ENCODE measurements around the gene MILR1.
"Not testable (repeated sequence)": the region's sequence is repeated elsewhere in the genome, so short reads cannot be mapped to it uniquely, and the experiment has no call there.

- TF ChIP-seq, protein P1, sequence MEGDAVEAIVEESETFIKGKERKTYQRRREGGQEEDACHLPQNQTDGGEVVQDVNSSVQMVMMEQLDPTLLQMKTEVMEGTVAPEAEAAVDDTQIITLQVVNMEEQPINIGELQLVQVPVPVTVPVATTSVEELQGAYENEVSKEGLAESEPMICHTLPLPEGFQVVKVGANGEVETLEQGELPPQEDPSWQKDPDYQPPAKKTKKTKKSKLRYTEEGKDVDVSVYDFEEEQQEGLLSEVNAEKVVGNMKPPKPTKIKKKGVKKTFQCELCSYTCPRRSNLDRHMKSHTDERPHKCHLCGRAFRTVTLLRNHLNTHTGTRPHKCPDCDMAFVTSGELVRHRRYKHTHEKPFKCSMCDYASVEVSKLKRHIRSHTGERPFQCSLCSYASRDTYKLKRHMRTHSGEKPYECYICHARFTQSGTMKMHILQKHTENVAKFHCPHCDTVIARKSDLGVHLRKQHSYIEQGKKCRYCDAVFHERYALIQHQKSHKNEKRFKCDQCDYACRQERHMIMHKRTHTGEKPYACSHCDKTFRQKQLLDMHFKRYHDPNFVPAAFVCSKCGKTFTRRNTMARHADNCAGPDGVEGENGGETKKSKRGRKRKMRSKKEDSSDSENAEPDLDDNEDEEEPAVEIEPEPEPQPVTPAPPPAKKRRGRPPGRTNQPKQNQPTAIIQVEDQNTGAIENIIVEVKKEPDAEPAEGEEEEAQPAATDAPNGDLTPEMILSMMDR (IDR thresholded peaks at IDR 0.05; ENCODE audit: borderline replicate concordance, extremely low read depth, low read length, poor library complexity, severe bottlenecking) = not testable (repeated sequence)
- TF ChIP-seq EZH2 (IDR thresholded peaks at IDR 0.05; ENCODE audit: borderline replicate concordance, low read depth, low read length, severe bottlenecking) = not testable (repeated sequence)
These were observed 10.9 kb downstream of the MILR1 start for GRCh38 chr17:64459818-64460217.
